K562 (cell line): ENCODE data around the gene RCE1. TPM values are rescaled to one million over a fixed set of nuclear protein-coding genes. Genes with fewer than 3 reads are reported as not detected.
A peak's percentile ranks its signal among the peaks of the same experiment; 100 is the strongest.

Experiments used
- CBX8 ChIP-seq: fragments of 200-600 bp; sonication (generic); IDR thresholded peaks from 2 replicates; pipeline ENCODE4 v1.6.1; 2012; ENCODE audit warnings: borderline replicate concordance, mixed run types, low read depth, mild to moderate bottlenecking, moderate library complexity, mixed read lengths, low read length, control low read depth, inconsistent platforms; ENCODE audit not compliant: poor library complexity, severe bottlenecking; ENCODE audit errors: extremely low read depth
- CCNT2 ChIP-seq: IDR thresholded peaks from 2 replicates; pipeline ENCODE4 v1.6.1; 2011; ENCODE audit warnings: borderline replicate concordance, low read depth, mild to moderate bottlenecking, moderate library complexity, mixed read lengths, low read length; ENCODE audit not compliant: insufficient read length; ENCODE audit errors: extremely low read depth
- CREB1 ChIP-seq, 2 experiments: sonication (generic) in 1 of 2; formaldehyde crosslinking in 1 of 2; IDR thresholded peaks; 2 replicates each; pipeline versions ENCODE4 v1.6.1 to v1.8.0; 2012 to 2022; ENCODE audit warnings: inconsistent platforms in 1 of 2, mild to moderate bottlenecking in 1 of 2, missing genetic modification reagents in 1 of 2, moderate library complexity in 1 of 2
- FOXM1 ChIP-seq, 2 experiments: fragments of 450-650 bp in 1 of 2; sonication (generic) in 1 of 2; formaldehyde crosslinking in 1 of 2; IDR thresholded peaks; 2 replicates each; pipeline versions ENCODE4 v1.6.1 to v1.9.0; 2017 to 2022; ENCODE audit warnings: low read depth in 2 of 2, mild to moderate bottlenecking in 2 of 2, missing genetic modification reagents in 1 of 2, moderate library complexity in 1 of 2
- MCM2 ChIP-seq: fragments of 450-650 bp; IDR thresholded peaks from 2 replicates; pipeline ENCODE4 v1.6.1; 2017; ENCODE audit warnings: low read depth, mild to moderate bottlenecking
- MTA2 ChIP-seq: fragments of 450-650 bp; IDR thresholded peaks from 2 replicates; pipeline ENCODE4 v1.6.1; 2016; ENCODE audit warnings: low read depth
- NFXL1 ChIP-seq: fragments of 450-650 bp; formaldehyde crosslinking; IDR thresholded peaks from 2 replicates; pipeline ENCODE4 v1.4.0; 2021; ENCODE audit warnings: mild to moderate bottlenecking
- PHB ChIP-seq: fragments of 250-450 bp; sonication (Bioruptor Pico); IDR thresholded peaks from 2 replicates; pipeline ENCODE4 v1.5.0; 2021
- PHF20 ChIP-seq: fragments of 450-650 bp; IDR thresholded peaks from 2 replicates; pipeline ENCODE4 v1.6.1; 2018; ENCODE audit not compliant: partially characterized antibody
- RFX1 ChIP-seq: fragments of 450-650 bp; IDR thresholded peaks from 2 replicates; pipeline ENCODE4 v1.6.1; 2016; ENCODE audit warnings: mild to moderate bottlenecking, moderate library complexity
- RHOXF2B ChIP-seq: fragments of 250-450 bp; sonication (Bioruptor Pico); conservative IDR thresholded peaks from 2 replicates; pipeline ENCODE4 v1.5.1; 2021
- TRIM28 ChIP-seq: fragments of 450-650 bp; IDR thresholded peaks from 2 replicates; pipeline ENCODE4 v1.6.1; 2017
- XRCC5 ChIP-seq: fragments of 200-400 bp; formaldehyde crosslinking; IDR thresholded peaks from 2 replicates; pipeline ENCODE4 v1.6.1; 2017; ENCODE audit warnings: low read depth, mild to moderate bottlenecking, low read length
- ZNF146 ChIP-seq: IDR thresholded peaks from one replicate; pipeline ENCODE4 v1.6.1; 2018; ENCODE audit warnings: missing compliant biosample characterization; ENCODE audit not compliant: unreplicated experiment
- ZNF384 ChIP-seq: IDR thresholded peaks from 2 replicates; pipeline ENCODE4 v1.6.1; 2012; ENCODE audit warnings: low read depth, low read length, improper control_type of control experiment
- ZNF586 ChIP-seq: fragments of 450-650 bp; formaldehyde crosslinking; conservative IDR thresholded peaks from 2 replicates; pipeline ENCODE4 v1.4.0; 2020; ENCODE audit warnings: mild to moderate bottlenecking, moderate library complexity
- polyA plus RNA-seq, 8 experiments: library from polyadenylated mRNA; depleted of rRNA in 4 of 8; stranded (reverse) in 5 of 8; unstranded in 3 of 8; fragments of >200 nt; fragmentation: Nextera tagmentation in 2 of 8; fragmentation: Illumina TruSeq in 1 of 8; extraction: Ambion mirVana in 2 of 8; extraction: Trizol in 1 of 8; gene quantifications; 2 replicates each; pipeline versions ENCODE4 v1.2.1 to v1.2.3, GENCODE V29; 2011 to 2014; ENCODE audit warnings: inconsistent platforms in 1 of 8, missing spikeins in 1 of 8
- total RNA-seq, 7 experiments: library from RNA; depleted of rRNA in 6 of 7; stranded (reverse); fragments of >200 nt in 6 of 7; fragmentation: Illumina TruSeq in 2 of 7; extraction: Trizol in 2 of 7; gene quantifications; 2 replicates each; pipeline versions ENCODE4 v1.2.1 to v1.2.3, GENCODE V29; 2011 to 2021; ENCODE audit warnings: low replicate concordance in 1 of 7
- TF ChIP-seq, protein P1 (sequence below): fragments of 450-650 bp; IDR thresholded peaks from 2 replicates; pipeline ENCODE4 v1.6.1; 2016; ENCODE audit warnings: low read depth
- TF ChIP-seq, protein P2 (sequence below): IDR thresholded peaks from 2 replicates; pipeline ENCODE4 v1.6.1; 2011; ENCODE audit not compliant: insufficient read length; ENCODE audit errors: extremely low read depth

Gene RCE1
- total and polyA plus RNA-seq, 9 of the 15 experiments (the other 6 are each of a cell fraction or from before 2014, with no cell fraction given), result 0.75 to 41.5 (median 15.1) TPM

DNA sequence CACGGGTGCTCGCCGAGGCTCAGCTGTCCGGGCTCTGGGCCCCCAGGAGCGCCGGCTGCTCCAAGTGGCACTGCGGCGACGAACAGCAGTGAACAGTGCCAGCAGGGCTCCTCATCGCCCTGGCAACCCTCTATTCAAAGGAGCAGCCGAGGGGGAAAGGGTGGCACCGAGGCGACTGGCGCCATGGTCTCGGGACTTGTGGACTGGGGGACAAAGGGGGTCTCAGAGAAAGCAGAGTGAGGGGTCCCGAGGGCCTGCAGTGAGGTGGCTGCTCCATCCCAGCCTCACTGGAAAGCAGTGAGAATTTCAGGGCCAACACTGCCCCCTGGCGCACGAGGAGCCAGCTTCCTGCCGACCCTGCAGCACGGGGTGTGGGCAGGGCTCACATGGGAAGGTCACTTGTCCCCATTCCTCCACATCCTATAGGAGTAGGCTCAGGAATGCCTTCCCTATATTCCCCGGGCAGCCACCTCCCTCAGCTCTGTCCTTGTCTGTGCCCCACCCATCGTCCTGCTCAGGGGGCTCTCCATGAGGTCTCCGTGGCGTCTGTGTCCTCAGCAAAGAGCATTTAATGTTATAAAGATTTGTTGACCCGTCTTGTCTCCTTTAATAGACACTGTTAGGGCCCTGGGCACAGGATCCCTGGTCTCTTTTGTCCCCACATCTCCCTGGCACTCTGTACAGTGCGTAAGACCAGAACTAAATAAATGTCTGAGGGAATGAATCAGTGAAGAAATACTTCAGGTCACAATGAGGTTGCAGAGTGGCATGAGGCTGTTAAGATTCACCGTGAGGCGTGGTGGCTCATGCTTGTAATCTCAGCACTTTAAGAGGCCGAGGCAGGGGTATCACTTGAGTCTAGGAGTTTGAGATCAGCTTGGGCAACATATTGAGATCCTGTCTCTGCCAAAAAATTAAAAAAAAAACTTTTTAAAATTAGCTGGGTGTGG lies 40.0 kb downstream of the RCE1 start (continued):
- no peak for TF ChIP-seq MTA2
- TF ChIP-seq, protein P1, sequence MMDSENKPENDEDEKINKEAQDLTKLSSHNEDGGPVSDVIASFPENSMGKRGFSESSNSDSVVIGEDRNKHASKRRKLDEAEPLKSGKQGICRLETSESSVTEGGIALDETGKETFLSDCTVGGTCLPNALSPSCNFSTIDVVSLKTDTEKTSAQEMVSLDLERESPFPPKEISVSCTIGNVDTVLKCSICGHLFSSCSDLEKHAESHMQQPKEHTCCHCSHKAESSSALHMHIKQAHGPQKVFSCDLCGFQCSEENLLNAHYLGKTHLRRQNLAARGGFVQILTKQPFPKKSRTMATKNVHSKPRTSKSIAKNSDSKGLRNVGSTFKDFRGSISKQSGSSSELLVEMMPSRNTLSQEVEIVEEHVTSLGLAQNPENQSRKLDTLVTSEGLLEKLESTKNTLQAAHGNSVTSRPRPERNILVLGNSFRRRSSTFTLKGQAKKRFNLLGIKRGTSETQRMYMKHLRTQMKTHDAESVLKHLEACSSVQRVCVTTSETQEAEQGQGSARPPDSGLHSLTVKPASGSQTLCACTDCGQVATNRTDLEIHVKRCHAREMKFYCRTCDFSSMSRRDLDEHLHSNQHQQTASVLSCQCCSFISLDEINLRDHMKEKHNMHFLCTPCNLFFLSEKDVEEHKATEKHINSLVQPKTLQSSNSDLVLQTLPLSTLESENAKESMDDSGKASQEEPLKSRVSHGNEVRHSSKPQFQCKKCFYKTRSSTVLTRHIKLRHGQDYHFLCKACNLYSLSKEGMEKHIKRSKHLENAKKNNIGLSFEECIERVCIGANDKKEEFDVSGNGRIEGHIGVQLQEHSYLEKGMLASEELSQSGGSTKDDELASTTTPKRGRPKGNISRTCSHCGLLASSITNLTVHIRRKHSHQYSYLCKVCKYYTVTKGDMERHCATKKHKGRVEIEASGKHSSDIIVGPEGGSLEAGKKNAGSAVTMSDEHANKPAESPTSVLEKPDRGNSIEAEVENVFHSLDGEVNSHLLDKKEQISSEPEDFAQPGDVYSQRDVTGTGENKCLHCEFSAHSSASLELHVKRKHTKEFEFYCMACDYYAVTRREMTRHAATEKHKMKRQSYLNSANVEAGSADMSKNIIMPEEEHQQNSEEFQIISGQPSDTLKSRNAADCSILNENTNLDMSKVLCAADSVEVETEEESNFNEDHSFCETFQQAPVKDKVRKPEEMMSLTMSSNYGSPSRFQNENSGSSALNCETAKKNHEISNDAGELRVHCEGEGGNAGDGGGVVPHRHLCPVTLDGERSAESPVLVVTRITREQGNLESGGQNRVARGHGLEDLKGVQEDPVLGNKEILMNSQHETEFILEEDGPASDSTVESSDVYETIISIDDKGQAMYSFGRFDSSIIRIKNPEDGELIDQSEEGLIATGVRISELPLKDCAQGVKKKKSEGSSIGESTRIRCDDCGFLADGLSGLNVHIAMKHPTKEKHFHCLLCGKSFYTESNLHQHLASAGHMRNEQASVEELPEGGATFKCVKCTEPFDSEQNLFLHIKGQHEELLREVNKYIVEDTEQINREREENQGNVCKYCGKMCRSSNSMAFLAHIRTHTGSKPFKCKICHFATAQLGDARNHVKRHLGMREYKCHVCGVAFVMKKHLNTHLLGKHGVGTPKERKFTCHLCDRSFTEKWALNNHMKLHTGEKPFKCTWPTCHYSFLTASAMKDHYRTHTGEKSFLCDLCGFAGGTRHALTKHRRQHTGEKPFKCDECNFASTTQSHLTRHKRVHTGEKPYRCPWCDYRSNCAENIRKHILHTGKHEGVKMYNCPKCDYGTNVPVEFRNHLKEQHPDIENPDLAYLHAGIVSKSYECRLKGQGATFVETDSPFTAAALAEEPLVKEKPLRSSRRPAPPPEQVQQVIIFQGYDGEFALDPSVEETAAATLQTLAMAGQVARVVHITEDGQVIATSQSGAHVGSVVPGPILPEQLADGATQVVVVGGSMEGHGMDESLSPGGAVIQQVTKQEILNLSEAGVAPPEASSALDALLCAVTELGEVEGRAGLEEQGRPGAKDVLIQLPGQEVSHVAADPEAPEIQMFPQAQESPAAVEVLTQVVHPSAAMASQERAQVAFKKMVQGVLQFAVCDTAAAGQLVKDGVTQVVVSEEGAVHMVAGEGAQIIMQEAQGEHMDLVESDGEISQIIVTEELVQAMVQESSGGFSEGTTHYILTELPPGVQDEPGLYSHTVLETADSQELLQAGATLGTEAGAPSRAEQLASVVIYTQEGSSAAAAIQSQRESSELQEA, result no peak
- no peak for TF ChIP-seq RHOXF2B (CRISPR knock-in tag)
- TF ChIP-seq ZNF146 (CRISPR knock-in tag), result no peak
- TF ChIP-seq FOXM1 (IDR thresholded peaks at IDR 0.05; ENCODE audit: low read depth), result no peak
- 0 out of 2 replicates have a peak, but pooled peaks have one; percentile 20 for TF ChIP-seq FOXM1 (CRISPR knock-in tag; IDR thresholded peaks at IDR 0.05; ENCODE audit: low read depth)
- peak; percentile 35; the same call in 1 of the 2 replicates for TF ChIP-seq XRCC5
- no peak for TF ChIP-seq NFXL1 (CRISPR knock-in tag)
- TF ChIP-seq CCNT2, result no peak
- no peak for TF ChIP-seq PHF20
- TF ChIP-seq, protein P2, sequence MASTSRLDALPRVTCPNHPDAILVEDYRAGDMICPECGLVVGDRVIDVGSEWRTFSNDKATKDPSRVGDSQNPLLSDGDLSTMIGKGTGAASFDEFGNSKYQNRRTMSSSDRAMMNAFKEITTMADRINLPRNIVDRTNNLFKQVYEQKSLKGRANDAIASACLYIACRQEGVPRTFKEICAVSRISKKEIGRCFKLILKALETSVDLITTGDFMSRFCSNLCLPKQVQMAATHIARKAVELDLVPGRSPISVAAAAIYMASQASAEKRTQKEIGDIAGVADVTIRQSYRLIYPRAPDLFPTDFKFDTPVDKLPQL, result no peak
- TF ChIP-seq ZNF586 (CRISPR knock-in tag), result no peak
- no peak for TF ChIP-seq MCM2
- no peak for TF ChIP-seq CREB1 (IDR thresholded peaks at IDR 0.05)
- TF ChIP-seq CREB1 (CRISPR knock-in tag; IDR thresholded peaks at IDR 0.05), result no peak
- no peak for TF ChIP-seq TRIM28
- no peak for TF ChIP-seq PHB (CRISPR knock-in tag)
- TF ChIP-seq ZNF384, result 0 out of 2 replicates have a peak, but pooled peaks have one; percentile 13
- peak; percentile 45; the same call in 1 of the 2 replicates for TF ChIP-seq RFX1
- no peak for TF ChIP-seq CBX8
